NCI-H187 treated with DMSO at 0.1 percent for 48 hours (cell line): ENCODE data around the gene PSMD6.

Experiments used
- DNase-seq: peaks from one replicate; lab custom pipeline; 2025; lab: John Stamatoyannopoulos, UW

The PSMD6 gene

DNA sequence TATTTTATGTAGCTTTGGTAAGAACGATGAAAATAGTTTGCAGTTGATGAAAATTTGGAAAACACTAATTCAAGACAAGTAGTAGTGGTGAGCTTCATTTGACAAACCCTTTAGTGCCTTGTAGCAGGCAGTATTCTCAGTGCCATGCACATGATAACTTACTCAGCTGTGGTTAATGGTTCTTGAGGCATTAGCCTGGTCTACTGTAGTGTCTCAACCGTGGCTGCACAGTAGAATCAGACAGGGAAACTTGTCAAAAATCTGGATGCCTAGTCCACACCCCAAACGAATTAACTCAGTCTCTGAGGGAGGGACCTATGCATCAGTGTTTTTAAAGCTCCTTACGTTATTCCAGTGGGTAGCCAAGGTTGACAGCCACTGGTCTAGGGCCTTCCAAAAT, 45.4 kb downstream of the PSMD6 start:
- no peak for DNase-seq

GRCh38 chr3:63976872-63977200, 46.5 kb downstream of the PSMD6 start:
- DNase-seq = no peak

DNA sequence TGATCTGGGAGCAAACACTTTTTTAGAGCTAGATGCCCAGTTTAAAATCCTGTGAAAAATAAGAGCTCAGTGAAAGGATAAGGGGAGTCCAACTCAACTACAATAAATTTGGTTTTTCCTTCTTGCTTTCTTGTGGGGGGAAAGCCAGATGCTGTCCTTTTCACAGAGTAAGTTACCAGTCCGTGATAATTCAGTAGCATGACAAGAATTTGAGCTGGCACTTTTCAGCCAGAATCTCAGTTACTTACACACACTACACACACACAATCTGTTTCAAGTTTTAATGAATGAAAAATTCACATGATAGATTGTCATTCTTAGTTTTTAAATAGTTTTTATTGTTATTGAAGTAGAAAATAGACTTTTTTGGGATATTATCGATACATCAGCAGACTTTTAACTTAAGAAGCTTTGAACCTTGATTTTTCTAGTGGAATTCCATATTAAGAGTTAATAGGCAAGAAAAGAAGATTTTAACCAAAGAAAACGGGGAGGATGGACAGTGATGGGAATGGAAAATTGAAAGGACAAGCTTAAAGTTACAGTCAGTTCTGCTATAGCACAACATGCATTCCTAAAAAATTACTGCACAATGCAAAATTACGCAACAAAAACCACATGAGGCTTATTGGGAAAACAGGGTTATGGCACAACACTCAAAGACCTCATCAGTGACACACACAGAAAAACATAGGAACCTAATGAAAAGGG, 47.0 kb downstream of the PSMD6 start:
- DNase-seq = no peak

GRCh38 chr3:63975723-63976122, 47.6 kb downstream of the PSMD6 start:
- DNase-seq = no peak

GRCh38 chr3:63974451-63974850, 48.8 kb downstream of the PSMD6 start:
- DNase-seq = no peak

DNA sequence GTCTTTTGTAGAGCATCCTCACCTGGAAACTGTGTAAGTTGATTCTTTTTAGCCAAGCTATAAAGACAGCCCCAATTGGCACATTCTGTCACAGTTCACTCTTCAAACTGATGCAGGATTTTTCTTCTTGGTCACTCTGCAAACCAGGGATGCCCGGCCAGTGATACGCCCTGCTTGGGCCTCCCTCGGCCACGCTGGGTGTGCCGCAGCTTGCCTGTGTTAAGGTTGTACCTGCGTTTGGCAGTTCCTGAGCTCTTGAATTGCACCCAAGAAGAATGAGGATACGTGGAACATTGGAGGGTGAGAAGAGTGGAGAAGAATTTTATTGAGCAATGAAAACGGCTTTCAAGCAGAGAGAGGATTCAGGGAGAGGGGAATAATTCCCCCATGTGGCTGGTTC, 49.9 kb downstream of the PSMD6 start:
- no peak for DNase-seq

- no peak for DNase-seq
Measured at GRCh38 chr3:63972987-63973386, 50.3 kb downstream of the PSMD6 start.

GRCh38 chr3:63972196-63972595, 51.1 kb downstream of the PSMD6 start:
- no peak for DNase-seq

GRCh38 chr3:63970631-63971475, 52.4 kb downstream of the PSMD6 start:
- no peak for DNase-seq

DNA sequence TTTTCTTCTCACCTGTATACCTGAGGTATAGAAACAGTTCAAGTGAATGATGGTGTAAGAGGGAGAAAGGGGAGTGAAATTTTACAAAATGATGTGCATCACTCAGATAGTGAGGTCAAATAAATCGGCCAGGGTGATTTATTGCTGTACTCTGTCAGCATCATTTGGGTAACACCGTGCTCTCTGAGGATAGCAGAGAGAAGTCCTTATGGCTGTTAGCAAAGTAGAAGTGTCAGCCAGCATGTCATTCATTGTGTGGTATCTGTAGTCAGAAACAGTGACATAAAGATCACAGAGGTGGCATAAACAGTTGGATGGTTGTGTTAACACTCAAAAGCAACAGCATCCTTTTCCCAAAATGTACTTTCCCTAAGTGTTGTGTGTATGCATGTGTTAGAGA, 53.4 kb downstream of the PSMD6 start:
- DNase-seq = no peak

GRCh38 chr3:63968612-63969350, 54.5 kb downstream of the PSMD6 start:
- DNase-seq = no peak

GRCh38 chr3:63967675-63968611, 55.4 kb downstream of the PSMD6 start:
- DNase-seq = no peak

DNA sequence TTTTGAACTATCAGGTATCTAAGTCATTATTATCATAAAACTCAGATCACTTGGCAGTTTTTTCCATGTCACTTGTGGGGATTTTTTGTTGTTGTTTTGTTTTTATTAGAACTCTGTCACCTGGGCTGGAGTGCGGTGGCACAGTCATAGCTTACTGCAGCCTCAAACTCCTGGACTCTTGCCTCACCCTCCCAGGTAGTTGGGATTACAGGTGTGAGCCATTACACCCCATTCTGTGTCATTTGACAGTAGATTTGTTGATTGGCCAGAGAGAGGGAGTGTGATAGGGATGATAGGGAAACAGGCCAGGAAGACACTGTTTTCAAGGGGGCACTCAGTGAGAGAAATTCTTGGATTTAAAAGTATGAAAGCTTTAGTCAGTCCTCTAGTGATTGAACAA, 56.4 kb downstream of the PSMD6 start:
- no peak for DNase-seq

- no peak for DNase-seq
Measured at GRCh38 chr3:63966007-63966406, 57.3 kb downstream of the PSMD6 start.

DNA sequence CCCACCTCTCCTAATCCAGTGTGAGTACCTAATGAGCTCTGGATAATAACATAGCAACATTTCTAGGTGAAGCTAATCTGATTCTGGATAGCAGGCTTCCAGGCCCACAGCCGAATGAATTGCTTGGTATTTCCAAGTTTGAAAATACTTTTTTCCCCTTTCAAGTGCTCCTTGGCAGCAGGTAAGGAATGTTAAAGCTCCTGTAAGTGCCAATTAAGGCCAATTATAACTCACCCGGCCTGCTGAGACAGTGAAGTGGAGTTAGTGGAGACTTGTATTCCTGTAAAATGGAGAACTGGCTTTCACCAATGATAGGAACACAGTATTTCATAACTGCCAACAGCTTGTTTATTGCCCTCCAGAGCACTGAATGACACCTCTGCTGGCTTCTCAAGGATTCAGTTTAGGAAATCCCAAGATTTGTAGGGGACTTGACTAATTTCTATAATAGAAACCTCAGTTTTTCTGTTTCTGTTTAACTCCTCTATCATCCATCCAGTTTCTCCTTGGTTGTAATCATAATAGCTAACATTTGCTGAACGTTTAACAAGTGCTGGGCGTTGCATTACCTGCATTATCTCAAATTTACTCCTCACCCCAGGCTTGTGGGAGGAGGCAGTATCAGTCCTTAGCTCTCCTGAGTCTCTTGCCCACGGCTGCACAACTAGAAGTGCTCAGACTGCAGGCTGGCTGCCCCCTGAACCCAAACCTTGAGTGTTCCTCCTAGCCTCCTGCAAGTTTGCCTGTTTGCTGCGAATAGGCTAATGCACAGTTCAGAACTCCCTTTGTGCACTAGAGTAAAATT, 58.4 kb downstream of the PSMD6 start:
- DNase-seq = no peak

- no peak for DNase-seq
Measured at GRCh38 chr3:63963496-63963895, 59.8 kb downstream of the PSMD6 start.

GRCh38 chr3:63961891-63962290, 61.4 kb downstream of the PSMD6 start:
- DNase-seq = no peak
